Measurements from ENCODE around the gene NEK3. TPM values are rescaled to one million over a fixed set of nuclear protein-coding genes. Genes with fewer than 3 reads are reported as not detected.

Gene NEK3
- total and polyA plus RNA-seq, 11 donors = 2.3 to 10.7 (median 5.8) TPM

GRCh38 chr13:52136763-52137162 lies 22.6 kb downstream of the NEK3 start:
- H3K9me3 ChIP-seq = no peaks in the 10 kb centered on the region
- peaks cover 0 to 98% (median 81%) of the 10 kb centered on the region in 9 donors for H3K36me3 ChIP-seq
- H3K4me1 ChIP-seq = no peaks in the 10 kb centered on the region
- no peak for ATAC-seq
- no peaks in the 10 kb centered on the region for H3K27me3 ChIP-seq
- intact Hi-C loops (cut with DNase I) = no loop called here
- H3K27ac ChIP-seq = no peak overlapping the region
- DNase-seq = no peak
- no peak for TF ChIP-seq CTCF (IDR thresholded peaks at IDR 0.05)
- no peak for TF ChIP-seq POLR2A (IDR thresholded peaks at IDR 0.05)
- H3K4me3 ChIP-seq = no peak overlapping the region

- peaks cover 0 to 23% (median 12%) of the 10 kb centered on the region in 12 donors for H3K4me1 ChIP-seq
- H3K27ac ChIP-seq = no peak overlapping the region
- H3K27me3 ChIP-seq = no peaks in the 10 kb centered on the region
- peaks cover 0 to 52% (median 46%) of the 10 kb centered on the region in 9 donors for H3K36me3 ChIP-seq
- no peak for DNase-seq
- TF ChIP-seq POLR2A (IDR thresholded peaks at IDR 0.05) = no peak
- TF ChIP-seq CTCF (IDR thresholded peaks at IDR 0.05) = no peak
- no peaks in the 10 kb centered on the region for H3K9me3 ChIP-seq
- H3K4me3 ChIP-seq = no peak overlapping the region
- intact Hi-C loops (cut with DNase I) = loop anchor here in 1 of 10 donors (5.0 kb wide), 1 partner anchor 53 kb away; no protein-coding TSS in a partner anchor
- no peak for ATAC-seq
Measured at GRCh38 chr13:52130641-52131040, 28.8 kb downstream of the NEK3 start.

GRCh38 chr13:52128714-52129700 lies 30.4 kb downstream of the NEK3 start, which contains the start of gene NEK5:
TSS of gene NEK5 (minus strand) at chr13:52129073. CDS start at chr13:52127482, 1,591 bp downstream.
- WGBS, 4 donors = 12 to 26% (median 17%) methylated on average over 38 to 71 of the region's 71 CpGs
- intact Hi-C loops (cut with DNase I) = loop anchor here (1.0 to 10.0 kb wide), 13 partner anchors 57 to 317 kb away; partner anchors contain the start of gene TMEM272 (in 2 of the 10)
- DNase-seq (peak; percentile 57 to 86 (median 66)), ATAC-seq (peak; percentile 74 to 94 (median 89))
- TF ChIP-seq CTCF (IDR thresholded peaks at IDR 0.05) (peak; percentile 60 to 88 (median 80)), POLR2A (IDR thresholded peaks at IDR 0.05) (no peak)
- H3K4me1 ChIP-seq = peaks cover 0 to 23% (median 12%) of the 10 kb centered on the region in 12 donors
- peaks cover 0 to 35% (median 30%) of the 10 kb centered on the region in 9 donors for H3K36me3 ChIP-seq
- no peaks in the 10 kb centered on the region for H3K27me3 ChIP-seq
- H3K27ac ChIP-seq = peak within 1 kb of the TSS in 5 of 12 donors; percentile 1 to 48 (median 34)
- peak within 1 kb of the TSS; percentile 62 to 85 (median 75) for H3K4me3 ChIP-seq
- H3K9me3 ChIP-seq = no peaks in the 10 kb centered on the region
